ENCODE data around the gene ACADSB.

The ACADSB gene

GRCh38 chr10:123043409-123043925 is 34.7 kb downstream of the ACADSB start:
- DNase-seq = no peak

- DNase-seq = no peak
These were observed 35.6 kb downstream of the ACADSB start for GRCh38 chr10:123044391-123044790.

- DNase-seq = no peak
These were observed 37.3 kb downstream of the ACADSB start for GRCh38 chr10:123045961-123046731.

GRCh38 chr10:123057968-123058367 is 49.2 kb downstream of the ACADSB start:
- no peak for DNase-seq

GRCh38 chr10:123061865-123062264 is 53.1 kb downstream of the ACADSB start:
- DNase-seq = no peak

DNA sequence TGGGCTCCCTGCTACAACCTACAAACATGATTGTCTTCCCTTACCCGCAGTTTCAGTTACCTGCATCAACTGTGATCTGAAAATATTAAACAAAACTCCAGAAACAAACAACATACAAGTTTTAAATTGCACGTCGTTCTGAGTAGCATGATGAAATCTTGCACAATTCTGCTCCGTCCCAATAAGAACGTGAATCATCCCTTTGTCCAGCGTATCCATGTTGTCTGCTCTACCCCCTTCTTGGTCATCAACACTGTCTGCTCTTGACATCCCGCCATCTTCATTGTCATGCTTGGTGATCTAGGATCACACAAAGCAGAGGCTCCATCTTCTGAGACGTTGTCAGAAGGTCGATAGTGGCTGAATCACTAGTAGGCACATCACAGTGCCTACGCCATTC is 53.9 kb downstream of the ACADSB start:
- no peak for DNase-seq

DNA sequence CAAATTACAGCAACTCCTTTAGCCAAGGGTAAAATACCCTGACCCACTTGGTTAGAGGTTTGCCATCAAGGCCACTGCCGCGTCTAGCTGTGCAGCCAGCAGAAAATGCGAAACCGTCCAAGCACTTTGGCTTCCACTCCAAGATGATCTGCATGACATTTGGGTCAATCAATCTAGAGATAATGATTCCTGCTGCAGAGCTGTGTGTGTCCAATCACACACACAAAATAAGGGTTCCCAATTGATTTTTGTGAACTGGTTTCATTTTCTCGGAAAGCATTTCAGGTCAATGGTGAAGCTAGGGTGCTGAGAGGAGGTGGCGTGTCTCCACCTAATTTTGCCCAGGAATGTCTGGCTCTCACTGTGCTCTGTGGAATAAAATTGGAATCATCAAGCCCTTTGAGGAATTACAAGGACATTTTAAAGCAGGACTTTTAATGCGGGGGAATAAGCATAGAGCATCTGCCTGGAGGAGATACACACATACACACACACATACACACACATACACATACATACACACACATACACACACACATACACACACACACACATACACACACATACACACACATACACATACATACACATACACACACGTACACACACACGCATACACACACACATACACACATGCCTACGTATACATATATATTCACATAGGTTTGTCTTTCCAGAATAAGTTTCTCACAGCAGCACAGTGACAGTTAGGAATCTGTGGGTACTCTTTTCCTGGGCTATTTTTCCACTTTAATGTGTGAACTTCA is 59.5 kb downstream of the ACADSB start:
- DNase-seq = no peak

DNA sequence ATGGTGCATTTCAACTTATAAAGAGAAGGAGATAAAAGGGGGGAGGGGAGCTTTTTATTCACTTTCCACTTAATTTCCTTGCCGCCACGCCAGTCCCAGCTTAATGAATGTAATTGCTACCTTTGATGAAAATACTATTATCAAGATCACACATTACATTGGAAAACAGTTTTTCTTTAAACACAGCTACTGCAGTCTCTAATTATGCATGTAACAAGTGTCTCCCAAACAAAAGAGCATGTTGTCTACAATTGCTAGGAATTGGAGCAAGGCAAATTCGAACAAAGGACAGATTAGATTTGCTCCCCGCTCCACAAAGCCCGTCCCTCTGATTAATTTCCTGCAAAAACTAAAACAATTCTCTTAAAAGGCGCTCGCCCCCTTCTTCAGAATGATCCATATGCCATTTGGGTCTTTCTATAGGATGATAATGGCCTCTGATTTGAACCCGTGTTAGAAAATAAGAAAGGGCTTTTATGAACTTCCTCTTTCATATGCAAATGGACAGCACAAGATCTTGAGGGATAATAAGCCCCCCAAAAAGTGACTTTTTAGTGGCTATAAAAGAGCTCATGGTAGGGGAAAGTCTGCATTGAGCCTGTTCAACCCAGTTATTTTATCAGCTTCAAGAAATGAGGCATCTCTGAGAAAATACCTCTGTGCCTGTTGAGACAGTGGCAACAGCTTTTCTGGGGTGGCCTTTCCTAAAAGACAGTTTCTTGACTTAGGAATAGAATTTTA is 60.6 kb downstream of the ACADSB start:
- no peak for DNase-seq

- DNase-seq = no peak
These were observed 64.4 kb downstream of the ACADSB start for GRCh38 chr10:123073187-123073586.

GRCh38 chr10:123074215-123074614 is 65.4 kb downstream of the ACADSB start:
- DNase-seq = no peak

- no peak for DNase-seq
These were observed 73.1 kb downstream of the ACADSB start for GRCh38 chr10:123081896-123082295.

GRCh38 chr10:123083811-123084210 is 75.0 kb downstream of the ACADSB start:
- DNase-seq = no peak

GRCh38 chr10:123086281-123086680 is 77.5 kb downstream of the ACADSB start:
- DNase-seq = no peak

DNA sequence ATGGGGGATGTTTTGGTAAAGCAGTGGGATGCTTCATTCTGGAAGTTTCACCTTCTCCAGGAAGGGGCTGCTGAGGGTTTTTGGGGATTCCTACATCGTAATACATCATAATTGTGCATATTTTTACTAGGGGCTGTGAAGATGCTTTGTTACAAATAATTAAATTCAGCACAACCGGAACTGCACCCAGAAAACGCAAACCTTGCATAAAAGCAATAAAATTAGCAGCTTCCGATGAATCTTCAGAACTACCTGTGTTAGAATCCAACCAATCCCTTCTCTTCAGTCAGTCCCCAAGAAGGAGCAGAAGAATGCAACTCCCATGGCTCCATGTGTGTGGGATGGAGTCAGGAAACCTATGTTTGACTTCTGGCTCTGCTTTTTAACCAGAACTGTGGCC is 78.5 kb downstream of the ACADSB start:
- no peak for DNase-seq

- DNase-seq = no peak
These were observed 79.0 kb downstream of the ACADSB start for GRCh38 chr10:123087786-123088185.

DNA sequence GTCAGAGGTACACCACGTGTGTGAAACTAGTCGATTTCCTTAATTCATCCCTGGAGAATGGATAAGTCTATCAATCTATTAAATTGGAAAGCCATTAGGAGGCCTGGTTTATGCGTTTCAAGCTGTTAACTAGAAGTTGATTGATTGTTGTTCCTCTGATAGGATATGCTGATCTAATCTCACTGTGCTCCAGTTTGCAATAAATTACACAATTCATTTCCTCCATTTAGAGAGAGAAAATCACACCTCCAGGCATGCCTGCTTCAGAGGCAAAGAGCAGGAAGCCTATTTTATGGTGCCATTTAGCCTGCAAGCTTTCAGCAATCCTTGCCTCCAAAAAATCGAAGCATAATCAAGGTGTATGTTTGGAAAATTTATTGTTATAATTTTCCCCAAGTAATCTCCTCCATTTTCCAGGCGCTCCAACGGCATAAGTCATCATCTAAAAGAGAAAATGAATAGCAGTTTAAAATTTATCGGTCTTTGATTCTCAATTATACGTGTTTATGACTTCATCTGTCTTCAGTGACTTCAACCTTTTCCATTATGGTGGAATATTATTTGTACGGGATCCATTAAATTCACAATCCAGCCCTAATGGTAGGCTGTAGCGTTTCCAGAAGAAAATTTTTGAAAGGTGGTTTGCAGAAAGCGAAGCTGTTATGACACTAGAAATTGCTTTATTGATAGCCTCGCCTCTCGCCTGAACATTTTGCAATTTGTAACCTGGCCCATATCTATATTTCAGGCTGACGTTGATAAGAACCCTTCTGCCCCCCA is 84.0 kb downstream of the ACADSB start:
- no peak for DNase-seq

DNA sequence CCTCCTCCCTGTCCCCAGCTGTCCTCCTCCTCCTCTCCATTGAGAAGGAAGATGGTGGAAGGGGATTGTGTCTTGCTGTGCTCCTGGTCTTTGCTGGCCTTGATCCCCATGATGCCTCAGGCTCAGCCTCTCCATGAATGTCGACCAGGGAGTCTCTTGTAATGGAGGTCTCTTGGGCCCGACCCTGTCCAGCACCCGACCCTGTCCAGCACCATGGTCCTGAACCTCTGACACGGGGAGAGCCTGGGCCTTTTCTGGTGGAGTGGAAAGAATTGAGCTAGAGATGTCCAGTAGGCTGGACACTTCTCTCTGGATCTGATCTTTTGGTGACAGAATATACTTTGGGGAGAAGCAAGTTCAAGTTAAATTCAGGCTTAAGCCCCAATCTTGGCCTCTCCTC is 84.7 kb downstream of the ACADSB start:
- DNase-seq = no peak

- DNase-seq = no peak
These were observed 87.6 kb downstream of the ACADSB start for GRCh38 chr10:123096452-123096851.

- no peak for DNase-seq
These were observed 88.2 kb downstream of the ACADSB start for GRCh38 chr10:123097039-123097438.

- DNase-seq = no peak
These were observed 91.4 kb downstream of the ACADSB start for GRCh38 chr10:123100030-123100762.

- no peak for DNase-seq
These were observed 93.1 kb downstream of the ACADSB start for GRCh38 chr10:123101872-123102271.

DNA sequence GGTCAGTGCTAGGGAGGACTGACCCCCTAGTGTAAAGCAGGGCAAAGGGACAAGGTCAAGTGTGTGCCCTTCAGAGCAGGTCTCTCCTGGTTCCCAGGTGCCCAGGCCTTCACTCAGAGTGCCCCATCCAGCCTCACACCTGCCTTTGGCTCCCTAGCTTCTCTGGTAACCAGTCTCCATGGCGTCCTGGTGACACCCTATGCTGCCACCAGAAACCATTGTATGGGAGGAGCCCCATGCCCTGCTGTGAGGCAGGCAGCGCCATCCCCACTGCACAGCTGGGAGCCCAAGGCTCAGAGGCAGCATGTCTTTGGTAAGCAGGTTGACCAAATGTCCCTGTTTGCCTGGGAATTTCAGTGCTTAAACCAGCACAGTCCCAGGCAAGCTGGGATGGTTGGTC is 93.9 kb downstream of the ACADSB start:
- DNase-seq = no peak
